Bronchial epithelial cell (primary cell): ENCODE data around the gene RPS6KA6. TPM values are rescaled to one million over a fixed set of nuclear protein-coding genes. Genes with fewer than 3 reads are reported as not detected.

ENCODE experiments used
- DNase-seq: peaks from one replicate; pipeline ENCODE4 v3.0.0-alpha.2; 2010; ENCODE audit warnings: low read depth
- FAIRE-seq: peaks from 2 replicates; lab custom pipeline; 2011; peaks lifted over from hg19 to GRCh38; lab: Jason Lieb, UNC
- H3K27me3 ChIP-seq: 2 replicates; pipeline ENCODE4 v1.5.1; 2011; ENCODE audit warnings: low read length; ENCODE audit not compliant: control insufficient read depth, insufficient read depth
- H3K36me3 ChIP-seq: 2 replicates; pipeline ENCODE4 v1.5.1; 2011; ENCODE audit warnings: low read length; ENCODE audit not compliant: control insufficient read depth, insufficient read depth
- H3K4me3 ChIP-seq: 2 replicates; pipeline ENCODE4 v1.5.1; 2011; ENCODE audit warnings: mild to moderate bottlenecking, low read depth, low read length, control low read depth
- CTCF ChIP-seq: IDR thresholded peaks from 2 replicates; pipeline ENCODE4 v1.5.1; 2011; ENCODE audit warnings: mild to moderate bottlenecking, moderate library complexity, low read length, control low read depth, inconsistent platforms; ENCODE audit not compliant: insufficient read depth, severe bottlenecking
- total RNA-seq: library from RNA; depleted of rRNA; stranded (reverse); fragments of >200 nt; gene quantifications from 2 replicates; pipeline ENCODE4 v1.2.1, GENCODE V29; 2014

The RPS6KA6 gene
- total RNA-seq, 1 donor from 2014 or later = 5.3 TPM

- Histone ChIP-seq H3K27me3 (no peaks in the 10 kb centered on the region), H3K4me3 (no peak overlapping the region), H3K36me3 (no peaks in the 10 kb centered on the region)
- TF ChIP-seq CTCF = no peak
- no peak for FAIRE-seq
- no peak for DNase-seq
Observed at GRCh38 chrX:84216881-84217280, 28.9 kb upstream of the RPS6KA6 start.

- FAIRE-seq (no peak), DNase-seq (no peak)
- TF ChIP-seq CTCF = no peak
- no peak overlapping the region for H3K4me3 ChIP-seq
- no peaks in the 10 kb centered on the region for H3K27me3 ChIP-seq
- H3K36me3 ChIP-seq = no peaks in the 10 kb centered on the region
Observed at GRCh38 chrX:84216406-84216805, 28.4 kb upstream of the RPS6KA6 start.

- no peaks in the 10 kb centered on the region for H3K27me3 ChIP-seq
- FAIRE-seq = no peak
Observed at GRCh38 chrX:84205276-84205675, 17.3 kb upstream of the RPS6KA6 start.

DNA sequence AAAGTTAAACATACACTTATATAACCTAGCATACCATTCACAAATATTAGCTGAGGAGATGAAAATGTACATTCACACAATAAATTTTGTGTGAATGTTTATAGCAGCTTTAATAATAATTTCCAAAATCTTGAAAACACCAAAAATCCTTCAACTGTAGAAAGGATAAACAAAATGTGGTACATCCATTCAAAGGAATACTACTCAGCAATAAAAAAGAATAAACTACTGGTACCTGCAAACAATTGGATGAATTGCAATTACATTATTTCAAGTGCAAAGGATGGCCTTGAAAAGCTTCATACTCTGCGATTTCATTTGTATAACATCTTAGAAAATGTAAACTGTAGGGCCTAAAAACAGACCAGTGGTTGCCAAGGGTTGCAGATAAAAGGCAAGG is 11.7 kb upstream of the RPS6KA6 start:
- H3K27me3 ChIP-seq = no peaks in the 10 kb centered on the region
- no peaks in the 10 kb centered on the region for H3K36me3 ChIP-seq
- DNase-seq = no peak
- H3K4me3 ChIP-seq = no peak overlapping the region
- TF ChIP-seq CTCF = no peak
- FAIRE-seq = no peak

More at GRCh38 chrX:84205276-84205675, 17.3 kb upstream of the RPS6KA6 start:
- Histone ChIP-seq H3K4me3 (no peak overlapping the region), H3K36me3 (no peaks in the 10 kb centered on the region)
- DNase-seq = no peak
- TF ChIP-seq CTCF = no peak

DNA sequence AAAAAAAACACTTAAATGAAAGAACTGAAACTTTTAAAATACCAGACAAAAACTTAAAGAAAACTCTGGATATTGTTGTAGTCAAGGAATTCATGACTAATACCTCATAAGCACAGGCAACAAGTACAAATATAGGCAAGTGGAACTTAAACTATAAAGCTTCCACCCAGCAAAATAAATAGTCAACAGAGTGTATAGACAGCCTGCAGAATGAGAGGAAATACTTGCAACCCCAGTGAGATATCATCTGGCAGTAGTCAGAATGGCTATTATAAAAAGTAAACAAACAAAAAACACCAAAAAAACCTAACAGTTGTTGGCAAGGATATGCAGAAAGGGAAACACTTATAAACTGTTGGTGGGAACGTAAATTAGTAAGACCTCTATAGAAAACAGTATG is 9.6 kb upstream of the RPS6KA6 start:
- FAIRE-seq (no peak), DNase-seq (no peak)
- TF ChIP-seq CTCF = no peak
- H3K36me3 ChIP-seq = no peaks in the 10 kb centered on the region
- no peaks in the 10 kb centered on the region for H3K27me3 ChIP-seq
- H3K4me3 ChIP-seq = no peak overlapping the region

GRCh38 chrX:84192006-84192405 is 4.0 kb upstream of the RPS6KA6 start:
- no peak for TF ChIP-seq CTCF
- H3K36me3 ChIP-seq = no peaks in the 10 kb centered on the region
- no peak for FAIRE-seq
- no peak for DNase-seq
- H3K27me3 ChIP-seq = no peaks in the 10 kb centered on the region
- H3K4me3 ChIP-seq = no peak overlapping the region
